ENCODE results near the gene BMPR1B.

DNA sequence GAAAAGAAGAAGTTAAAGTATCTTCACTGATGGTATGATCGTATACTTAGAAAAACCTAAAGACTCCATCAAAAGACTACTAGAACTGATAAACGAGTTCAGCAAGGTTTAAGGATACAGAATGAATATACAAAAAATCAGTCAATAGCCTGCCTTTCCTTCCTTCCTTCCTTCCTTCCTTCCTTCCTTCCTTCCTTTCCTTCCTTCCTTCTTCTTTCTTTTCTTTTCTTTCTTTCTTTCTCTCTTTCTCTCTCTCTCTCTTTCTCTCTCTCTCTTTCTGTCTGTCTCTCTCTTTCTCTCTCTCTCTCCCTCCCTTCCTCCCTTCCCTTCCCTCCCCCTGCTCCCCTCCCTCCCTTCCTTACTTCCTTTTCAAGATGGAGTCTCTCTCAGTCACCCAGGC lies 362.7 kb downstream of the BMPR1B start:
- TF ChIP-seq, protein P1, sequence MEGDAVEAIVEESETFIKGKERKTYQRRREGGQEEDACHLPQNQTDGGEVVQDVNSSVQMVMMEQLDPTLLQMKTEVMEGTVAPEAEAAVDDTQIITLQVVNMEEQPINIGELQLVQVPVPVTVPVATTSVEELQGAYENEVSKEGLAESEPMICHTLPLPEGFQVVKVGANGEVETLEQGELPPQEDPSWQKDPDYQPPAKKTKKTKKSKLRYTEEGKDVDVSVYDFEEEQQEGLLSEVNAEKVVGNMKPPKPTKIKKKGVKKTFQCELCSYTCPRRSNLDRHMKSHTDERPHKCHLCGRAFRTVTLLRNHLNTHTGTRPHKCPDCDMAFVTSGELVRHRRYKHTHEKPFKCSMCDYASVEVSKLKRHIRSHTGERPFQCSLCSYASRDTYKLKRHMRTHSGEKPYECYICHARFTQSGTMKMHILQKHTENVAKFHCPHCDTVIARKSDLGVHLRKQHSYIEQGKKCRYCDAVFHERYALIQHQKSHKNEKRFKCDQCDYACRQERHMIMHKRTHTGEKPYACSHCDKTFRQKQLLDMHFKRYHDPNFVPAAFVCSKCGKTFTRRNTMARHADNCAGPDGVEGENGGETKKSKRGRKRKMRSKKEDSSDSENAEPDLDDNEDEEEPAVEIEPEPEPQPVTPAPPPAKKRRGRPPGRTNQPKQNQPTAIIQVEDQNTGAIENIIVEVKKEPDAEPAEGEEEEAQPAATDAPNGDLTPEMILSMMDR (IDR thresholded peaks at IDR 0.05; ENCODE audit: low read depth, low read length, poor library complexity, severe bottlenecking) = no peak
- no peak for TF ChIP-seq EZH2phosphoT487 (IDR thresholded peaks at IDR 0.05; ENCODE audit: borderline replicate concordance, low read length)

Measured in DOHH2 (cell line).